Stimulated activated CD8-positive, alpha-beta memory T cell treated with anti-CD3 and anti-CD28 coated beads, Interleukin-12 subunit alpha, Interleukin-12 subunit beta, amount 100 ng/mL, for 24 hours (primary cell): ENCODE measurements around the gene ADK.

ENCODE experiments used
- DNase-seq: peaks from one replicate; pipeline ENCODE4 v3.0.0-alpha.2; 2020; ENCODE audit errors: extremely low read depth

The ADK gene

GRCh38 chr10:74602576-74602975 lies 451.6 kb downstream of the ADK start:
- DNase-seq, result no peak

- no peak for DNase-seq
Measured at GRCh38 chr10:74610299-74610698, 459.3 kb downstream of the ADK start.

DNA sequence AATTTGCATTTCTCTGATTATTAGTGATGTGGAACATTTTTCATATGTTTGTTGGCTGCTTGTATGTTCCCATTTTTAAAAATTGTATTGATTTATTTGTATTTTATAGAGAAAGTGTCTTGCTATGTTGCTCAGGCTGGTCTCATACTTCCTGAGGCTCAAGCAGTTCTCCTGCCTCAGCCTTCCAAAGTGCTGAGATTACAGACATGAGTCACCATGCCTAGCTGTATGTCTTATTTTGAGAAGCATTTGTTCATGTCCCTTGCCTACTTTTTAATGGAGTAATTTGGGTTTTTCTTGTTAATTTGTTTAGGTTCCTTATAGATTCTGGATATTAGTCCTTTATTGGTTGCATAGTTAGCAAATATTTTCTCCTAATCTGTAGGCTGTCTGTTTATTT lies 461.2 kb downstream of the ADK start:
- no peak for DNase-seq

DNA sequence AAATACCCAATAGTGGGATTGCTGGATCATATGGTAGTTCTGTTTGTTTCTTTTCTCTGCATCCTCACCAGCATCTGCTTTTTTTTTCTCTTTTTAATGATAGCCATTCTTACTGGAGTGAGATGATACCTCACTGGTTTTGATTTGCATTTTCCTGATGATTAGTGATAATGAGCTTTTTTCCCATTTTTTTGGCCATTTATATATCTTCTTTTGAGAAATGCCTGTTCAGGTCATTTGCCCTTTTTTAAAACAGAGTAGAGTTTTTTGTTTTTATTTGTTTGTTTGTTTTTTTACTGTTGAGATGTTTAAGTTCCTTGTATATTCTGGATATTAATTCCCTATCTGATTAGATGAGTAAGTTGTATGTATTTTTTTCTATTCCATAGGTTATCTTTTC lies 469.6 kb downstream of the ADK start:
- DNase-seq, result no peak

GRCh38 chr10:74623786-74624185 lies 472.8 kb downstream of the ADK start:
- DNase-seq, result no peak

GRCh38 chr10:74624501-74624900 lies 473.5 kb downstream of the ADK start:
- DNase-seq, result no peak

DNA sequence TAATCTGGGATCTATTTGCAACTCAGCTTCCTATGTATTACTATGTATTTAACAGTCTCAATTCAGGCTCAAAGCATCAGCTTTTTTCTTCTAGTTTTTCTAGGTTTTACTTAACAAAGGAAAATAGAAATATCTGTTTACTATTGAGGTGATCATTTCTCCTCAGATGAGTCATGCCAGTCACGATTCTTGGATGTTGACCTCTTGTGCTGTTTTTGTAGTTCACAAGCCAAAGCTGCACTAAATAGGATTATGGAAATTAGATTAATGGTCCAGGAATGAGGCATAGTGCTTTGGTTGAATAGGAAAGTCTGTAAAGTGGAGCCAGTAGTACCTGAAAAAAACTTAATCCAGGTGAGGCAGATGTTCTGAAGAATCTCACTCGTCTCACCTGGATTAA lies 477.1 kb downstream of the ADK start:
- no peak for DNase-seq

- DNase-seq, result no peak
Measured at GRCh38 chr10:74634995-74635536, 484.0 kb downstream of the ADK start.

- no peak for DNase-seq
Measured at GRCh38 chr10:74635655-74636054, 484.6 kb downstream of the ADK start.

DNA sequence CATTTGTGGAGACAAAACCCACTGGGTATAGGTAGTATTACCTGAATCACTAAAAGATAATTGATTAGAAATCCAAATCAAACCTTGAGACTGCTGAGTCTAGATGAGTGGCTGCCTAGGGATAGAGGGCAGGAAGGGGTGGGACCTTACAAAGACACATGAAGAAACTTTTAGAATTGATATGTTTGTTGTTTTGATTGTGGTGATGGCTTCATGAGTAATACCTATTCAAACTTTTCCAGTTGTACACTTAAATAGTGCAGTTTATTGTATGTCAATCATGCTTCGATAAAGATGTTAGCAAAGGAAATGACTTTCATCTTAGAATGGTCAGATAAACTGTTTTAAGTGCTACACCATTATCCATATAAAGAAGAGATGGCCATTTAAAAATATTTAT lies 486.7 kb downstream of the ADK start:
- no peak for DNase-seq

- DNase-seq, result no peak
Measured at GRCh38 chr10:74640134-74640921, 489.3 kb downstream of the ADK start.

GRCh38 chr10:74641659-74642058 lies 490.6 kb downstream of the ADK start:
- DNase-seq, result no peak

DNA sequence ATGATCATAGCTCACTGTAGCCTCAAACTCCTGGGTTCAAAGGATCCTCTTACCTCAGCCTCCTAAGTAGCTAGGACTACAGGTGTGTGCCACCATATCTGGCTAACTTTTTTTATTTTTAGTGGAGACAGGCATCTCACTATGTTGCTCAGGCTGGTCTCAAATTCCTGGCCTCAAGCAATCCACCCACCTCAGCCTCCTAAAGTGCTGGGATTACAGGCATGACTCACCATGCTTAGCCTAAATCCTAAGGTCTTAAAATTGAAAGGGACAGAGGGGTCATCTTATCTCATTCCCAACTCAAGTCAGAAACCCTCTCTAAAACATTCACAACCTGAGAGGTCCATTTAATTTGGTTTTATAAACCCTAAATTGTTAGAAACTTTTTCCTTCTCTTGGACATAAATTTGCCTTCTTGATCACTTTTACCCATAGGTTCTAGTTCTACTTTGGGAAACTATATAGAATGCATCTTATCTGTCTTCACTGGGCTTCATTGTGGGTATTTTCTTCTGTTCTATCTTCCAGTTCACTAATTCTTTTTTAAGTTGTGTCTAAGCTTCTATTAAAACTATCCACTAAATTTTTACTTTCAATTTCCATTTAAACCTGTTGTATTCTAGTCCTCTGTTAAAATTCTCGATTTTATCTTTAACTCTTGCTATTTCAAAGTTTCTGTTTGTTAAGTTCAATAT lies 492.0 kb downstream of the ADK start:
- no peak for DNase-seq

- DNase-seq, result no peak
Measured at GRCh38 chr10:74643596-74643975, 492.6 kb downstream of the ADK start.

- no peak for DNase-seq
Measured at GRCh38 chr10:74644738-74645137, 493.7 kb downstream of the ADK start.

- DNase-seq, result no peak
Measured at GRCh38 chr10:74645692-74646091, 494.7 kb downstream of the ADK start.

- no peak for DNase-seq
Measured at GRCh38 chr10:74650613-74651012, 499.6 kb downstream of the ADK start.

GRCh38 chr10:74651565-74651964 lies 500.5 kb downstream of the ADK start:
- no peak for DNase-seq

GRCh38 chr10:74652664-74653063 lies 501.6 kb downstream of the ADK start:
- no peak for DNase-seq

DNA sequence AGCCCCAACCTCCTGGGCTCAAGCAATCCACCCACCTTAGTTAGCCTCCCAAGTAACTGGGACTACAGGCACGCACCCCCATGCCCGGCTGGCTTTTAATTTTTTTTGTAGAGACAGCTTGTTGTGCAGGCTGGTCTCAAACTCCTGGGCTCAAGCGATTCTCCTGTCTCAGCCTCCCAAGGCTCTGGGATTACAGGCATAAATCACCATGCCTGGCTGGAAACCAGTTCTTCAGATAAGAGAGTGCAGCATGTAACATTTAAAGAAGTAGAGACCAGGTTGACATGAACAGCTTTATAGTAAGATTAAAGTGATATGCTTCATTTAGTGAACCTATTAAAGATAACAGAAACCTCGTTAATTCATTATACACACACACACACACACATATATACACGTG lies 507.5 kb downstream of the ADK start:
- DNase-seq, result no peak

GRCh38 chr10:74662635-74663034 lies 511.6 kb downstream of the ADK start:
- DNase-seq, result no peak

DNA sequence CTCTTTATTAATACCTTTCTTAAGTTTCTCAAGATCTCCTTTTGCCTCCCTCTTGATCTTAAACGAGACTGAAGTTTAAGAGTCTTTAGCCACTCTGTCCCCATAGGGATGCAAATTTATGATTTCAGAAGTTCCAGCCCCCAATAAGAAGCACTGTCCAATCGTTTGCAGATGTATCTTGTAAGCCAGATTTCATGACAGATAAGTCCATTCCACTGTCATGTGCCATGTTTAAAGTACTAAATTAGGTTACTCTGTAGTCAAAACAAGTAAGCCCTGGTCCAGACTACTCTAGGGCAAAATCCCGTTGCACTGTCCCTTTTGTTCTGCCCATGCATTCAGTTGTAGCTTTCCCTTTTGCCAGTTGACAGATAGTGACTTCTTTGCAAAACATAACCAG lies 518.2 kb downstream of the ADK start:
- no peak for DNase-seq

DNA sequence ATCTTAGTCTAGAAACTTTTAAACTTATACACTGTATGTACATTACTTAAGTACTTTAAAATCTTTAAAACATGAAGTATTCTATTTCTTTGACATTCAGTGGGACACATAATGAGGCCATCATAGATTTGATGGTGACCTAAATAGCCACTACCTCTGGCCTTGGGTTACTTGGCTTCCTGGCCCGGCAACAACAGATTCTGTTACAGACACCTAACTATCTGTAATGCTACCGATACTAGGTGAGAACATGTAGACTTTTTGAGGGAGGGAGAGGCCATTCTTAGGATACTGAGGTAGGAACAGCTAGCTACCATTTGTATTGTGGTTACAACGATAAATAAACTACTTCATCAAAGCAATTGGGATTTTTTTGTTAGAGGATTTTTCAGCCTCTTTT lies 520.7 kb downstream of the ADK start:
- no peak for DNase-seq
